GM12865 (cell line): ENCODE results near the gene GON7.
"Not testable (repeated sequence)": the region's sequence is repeated elsewhere in the genome, so short reads cannot be mapped to it uniquely, and the experiment has no call there.

Experiments used
- DNase-seq: peaks from one replicate; pipeline ENCODE4 v3.0.0; 2010; ENCODE audit warnings: low read depth
- H3K4me3 ChIP-seq: 2 replicates; pipeline ENCODE4 v1.5.1; 2011; ENCODE audit warnings: mild to moderate bottlenecking, low read depth, low read length, control low read depth
- TF ChIP-seq, protein P1 (sequence below): IDR thresholded peaks from 2 replicates; pipeline ENCODE4 v1.5.1; 2011; ENCODE audit warnings: low read length, control low read depth, low read depth, inconsistent platforms; ENCODE audit not compliant: insufficient read depth; ENCODE audit errors: missing control alignments

The GON7 gene

DNA sequence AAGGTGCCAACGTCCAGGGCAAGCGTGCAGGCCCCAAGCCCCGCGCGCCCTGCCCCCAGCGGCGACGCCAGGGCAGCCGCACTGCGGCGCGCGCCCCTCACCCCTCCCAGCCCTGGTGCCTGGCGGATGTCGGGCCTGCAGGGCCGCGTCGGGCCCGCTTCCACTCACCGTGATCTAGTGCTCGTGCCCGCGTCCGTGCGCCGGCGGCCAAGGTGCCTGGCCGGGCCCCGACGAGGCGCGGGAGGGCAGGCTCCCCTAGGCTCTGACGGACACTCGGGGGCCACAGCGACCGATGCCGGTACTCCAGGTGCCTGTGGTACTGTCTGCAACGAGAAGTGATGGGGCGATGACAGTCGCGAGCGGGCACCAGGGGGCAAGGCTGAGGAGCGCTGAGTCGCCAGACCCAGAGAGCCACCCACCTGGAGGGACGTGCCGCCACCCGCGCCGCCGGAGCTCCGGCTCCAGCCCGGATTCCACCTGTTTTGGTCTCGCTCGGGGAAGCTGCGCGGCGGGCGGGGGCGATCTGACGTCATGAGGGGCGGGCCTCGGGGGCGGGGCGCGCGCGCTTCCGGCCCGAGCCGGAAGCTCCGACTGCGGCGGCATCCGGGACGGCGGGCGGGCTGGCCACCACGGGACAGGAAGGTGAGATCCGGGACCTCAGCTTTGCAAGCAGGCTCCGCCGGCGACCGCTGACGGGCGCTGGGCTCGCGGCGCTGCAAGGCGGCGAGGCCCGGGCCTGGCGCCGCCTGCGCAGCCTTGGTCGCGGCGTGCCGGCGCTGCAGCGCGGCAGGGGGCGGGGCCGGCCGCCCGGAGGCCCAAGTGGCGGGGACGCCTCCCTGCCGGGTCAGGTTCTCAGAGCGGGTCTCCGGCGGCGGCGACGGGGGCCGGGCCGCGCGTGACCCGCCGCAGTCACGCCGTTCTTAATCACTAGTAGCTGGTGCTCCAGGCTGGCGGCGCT, 22.2 kb downstream of the GON7 start, which contains the start of the genes LYSET and MOAP1:
LYSET (plus strand) TSS at position 927 of the 958 bp plus-strand sequence. CDS start 89 bp downstream, outside the sequence.
MOAP1 (minus strand) TSS at position 507 of the 958 bp plus-strand sequence. CDS start 655 bp downstream, outside the sequence.
- peak; percentile 97 for DNase-seq
- TF ChIP-seq, protein P1, sequence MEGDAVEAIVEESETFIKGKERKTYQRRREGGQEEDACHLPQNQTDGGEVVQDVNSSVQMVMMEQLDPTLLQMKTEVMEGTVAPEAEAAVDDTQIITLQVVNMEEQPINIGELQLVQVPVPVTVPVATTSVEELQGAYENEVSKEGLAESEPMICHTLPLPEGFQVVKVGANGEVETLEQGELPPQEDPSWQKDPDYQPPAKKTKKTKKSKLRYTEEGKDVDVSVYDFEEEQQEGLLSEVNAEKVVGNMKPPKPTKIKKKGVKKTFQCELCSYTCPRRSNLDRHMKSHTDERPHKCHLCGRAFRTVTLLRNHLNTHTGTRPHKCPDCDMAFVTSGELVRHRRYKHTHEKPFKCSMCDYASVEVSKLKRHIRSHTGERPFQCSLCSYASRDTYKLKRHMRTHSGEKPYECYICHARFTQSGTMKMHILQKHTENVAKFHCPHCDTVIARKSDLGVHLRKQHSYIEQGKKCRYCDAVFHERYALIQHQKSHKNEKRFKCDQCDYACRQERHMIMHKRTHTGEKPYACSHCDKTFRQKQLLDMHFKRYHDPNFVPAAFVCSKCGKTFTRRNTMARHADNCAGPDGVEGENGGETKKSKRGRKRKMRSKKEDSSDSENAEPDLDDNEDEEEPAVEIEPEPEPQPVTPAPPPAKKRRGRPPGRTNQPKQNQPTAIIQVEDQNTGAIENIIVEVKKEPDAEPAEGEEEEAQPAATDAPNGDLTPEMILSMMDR: peak; percentile 39
- peak within 1 kb of the TSS; percentile 96 for H3K4me3 ChIP-seq

DNA sequence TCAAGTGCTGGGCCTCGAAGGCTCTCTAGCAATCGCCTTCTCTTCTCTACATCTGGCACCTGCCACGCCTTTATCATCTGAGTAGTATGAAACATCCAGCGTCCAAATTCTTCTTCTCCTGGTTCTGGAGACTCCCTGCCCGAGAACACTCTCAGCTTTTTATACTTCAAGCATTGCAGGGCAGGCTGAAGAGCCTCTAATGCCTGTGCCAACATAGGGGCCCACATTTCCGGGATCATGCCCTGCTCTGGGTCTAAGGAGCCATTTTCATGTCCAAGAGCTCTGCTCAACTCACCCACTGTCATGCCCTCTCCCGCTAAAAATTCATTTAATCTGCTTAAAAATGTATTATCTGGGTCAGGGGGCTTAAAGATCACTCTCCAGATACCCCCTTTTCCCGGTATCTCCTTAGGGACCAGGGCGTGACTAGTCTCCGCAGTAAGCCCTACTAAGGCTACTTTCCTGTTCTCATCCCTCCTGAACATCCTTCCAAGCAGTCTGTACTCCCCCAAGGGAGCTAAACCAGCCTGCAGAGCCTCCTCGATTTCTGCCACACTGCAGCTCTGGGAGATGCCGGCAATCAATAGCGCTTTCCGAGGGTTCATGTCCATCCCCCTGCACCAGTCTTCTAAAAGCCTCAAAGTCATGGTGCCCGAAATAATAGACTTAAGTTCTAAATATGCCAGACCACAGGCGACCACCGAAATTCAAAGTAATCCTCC, 23.1 kb downstream of the GON7 start:
- DNase-seq: no peak
- TF ChIP-seq, protein P1: no peak
- peak overlapping the region; percentile 96 for H3K4me3 ChIP-seq

DNA sequence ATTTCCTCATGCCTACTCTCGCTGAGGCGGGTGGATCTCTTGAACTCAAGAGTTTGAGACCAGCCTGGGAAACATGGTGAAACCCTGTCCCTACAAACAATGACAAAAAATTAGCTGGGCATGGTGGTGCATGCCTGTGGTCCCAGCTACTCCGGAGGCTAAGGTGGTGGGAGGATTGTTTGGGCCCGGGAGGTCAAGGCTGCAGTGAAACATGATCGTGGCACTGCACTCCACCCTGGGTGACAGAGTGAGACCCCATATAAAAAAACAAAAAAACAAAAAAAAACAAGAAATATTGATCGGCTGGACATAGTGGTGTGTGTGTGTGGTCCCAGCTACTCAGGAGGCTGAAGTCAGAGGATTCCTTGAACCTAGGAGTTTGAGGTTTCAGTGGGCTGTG, 31.4 kb downstream of the GON7 start:
- DNase-seq: no peak
- TF ChIP-seq, protein P1: no peak
- H3K4me3 ChIP-seq: no peak overlapping the region

DNA sequence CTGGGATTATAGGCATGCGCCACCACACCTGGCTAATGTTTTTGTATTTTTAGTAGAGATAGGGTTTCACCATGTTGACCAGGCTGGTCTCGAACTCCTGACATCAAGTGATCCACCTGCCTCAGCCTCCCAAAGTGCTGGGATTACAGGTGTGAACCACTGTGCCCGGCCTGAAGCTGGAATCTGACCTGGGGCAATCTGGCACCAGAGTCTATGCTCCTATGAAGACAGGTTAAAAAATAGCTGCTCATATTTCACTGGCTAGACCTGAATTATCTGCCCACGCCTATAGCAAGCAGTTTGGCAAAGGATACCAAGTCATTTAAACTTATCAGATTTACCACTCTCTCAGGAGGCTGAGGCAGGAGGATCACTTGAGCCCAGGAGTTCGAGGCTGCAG, 32.1 kb downstream of the GON7 start:
- not testable (repeated sequence) for H3K4me3 ChIP-seq, DNase-seq

DNA sequence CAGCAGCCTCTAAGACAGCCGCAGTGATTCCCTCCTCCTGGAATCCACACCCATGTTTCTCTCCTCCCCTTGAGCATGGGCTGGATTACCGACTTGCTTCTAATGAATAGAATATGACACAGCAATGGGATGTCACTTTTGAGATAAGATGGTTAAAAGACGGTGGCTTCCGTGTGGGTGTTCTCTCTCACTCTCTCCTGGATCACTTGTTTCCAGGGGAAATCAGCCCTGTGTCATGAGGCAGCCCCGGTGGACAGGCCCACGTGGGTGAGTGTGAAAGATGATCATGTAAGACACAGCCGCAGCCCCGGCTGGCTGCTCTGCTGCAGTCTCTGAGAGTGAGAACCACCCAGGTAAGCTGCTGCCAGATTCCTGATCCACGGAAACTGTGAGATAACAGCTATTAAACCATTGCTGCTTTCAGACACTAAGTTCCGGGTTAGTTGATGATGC, 32.9 kb downstream of the GON7 start:
- H3K4me3 ChIP-seq: no peak overlapping the region
- TF ChIP-seq, protein P1: no peak
- no peak for DNase-seq

DNA sequence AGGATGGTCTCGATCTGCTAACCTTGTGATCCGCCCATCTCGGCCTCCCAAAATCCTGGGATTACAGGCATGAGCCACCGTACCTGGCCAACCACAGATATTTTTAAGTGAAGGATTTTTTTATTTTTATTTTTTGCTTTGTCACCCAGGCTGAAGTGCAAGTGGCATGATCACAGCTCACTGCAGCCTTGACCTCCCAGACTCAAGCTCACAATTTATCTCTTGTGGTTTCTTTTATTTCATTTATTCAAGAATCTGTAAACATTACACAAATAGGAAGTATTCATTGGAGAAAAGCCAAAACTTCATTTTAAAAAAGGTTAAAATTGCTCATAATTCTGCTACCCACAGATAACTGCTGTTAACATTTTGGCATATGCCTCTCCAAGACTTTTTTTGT, 35.5 kb downstream of the GON7 start:
- TF ChIP-seq, protein P1: no peak
- no peak overlapping the region for H3K4me3 ChIP-seq
- DNase-seq: no peak

DNA sequence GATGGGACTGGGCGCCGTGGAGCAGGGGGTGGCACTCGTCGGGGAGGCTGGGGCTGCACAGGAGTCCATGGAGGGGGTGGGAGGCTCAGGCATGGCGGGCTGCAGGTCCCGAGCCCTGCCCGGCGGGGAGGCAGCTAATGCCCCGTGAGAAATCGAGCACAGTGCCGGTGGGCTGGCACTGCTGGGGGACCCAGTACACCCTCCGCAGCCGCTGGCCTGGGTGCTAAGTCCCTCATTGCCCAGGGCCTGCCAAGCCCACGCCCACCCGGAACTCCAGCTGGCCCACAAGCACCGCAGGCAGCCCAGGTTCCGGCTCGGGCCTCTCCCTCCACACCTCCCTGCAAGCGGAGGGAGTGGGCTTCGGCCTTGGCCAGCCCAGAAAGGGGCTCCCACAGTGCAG, 36.7 kb downstream of the GON7 start:
- not testable (repeated sequence) for H3K4me3 ChIP-seq, DNase-seq

DNA sequence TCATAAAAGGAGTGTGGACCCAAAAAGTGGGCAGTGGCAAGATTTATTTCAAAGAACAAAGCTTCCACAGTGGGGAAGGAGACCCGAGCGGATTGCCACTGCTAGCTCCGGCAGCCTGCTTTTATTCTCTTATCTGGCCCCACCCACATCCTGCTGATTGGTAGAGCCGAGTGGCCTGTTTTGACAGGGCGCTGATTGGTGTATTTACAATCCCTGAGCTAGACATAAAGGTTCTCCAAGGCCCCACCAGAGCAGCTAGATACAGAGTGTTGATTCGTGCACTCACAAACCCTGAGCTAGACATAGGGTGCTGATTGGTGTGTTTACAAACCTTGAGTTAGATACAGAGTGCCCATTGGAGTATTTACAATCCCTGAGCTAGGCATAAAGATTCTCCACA, 37.2 kb downstream of the GON7 start:
- not testable (repeated sequence) for H3K4me3 ChIP-seq, DNase-seq

DNA sequence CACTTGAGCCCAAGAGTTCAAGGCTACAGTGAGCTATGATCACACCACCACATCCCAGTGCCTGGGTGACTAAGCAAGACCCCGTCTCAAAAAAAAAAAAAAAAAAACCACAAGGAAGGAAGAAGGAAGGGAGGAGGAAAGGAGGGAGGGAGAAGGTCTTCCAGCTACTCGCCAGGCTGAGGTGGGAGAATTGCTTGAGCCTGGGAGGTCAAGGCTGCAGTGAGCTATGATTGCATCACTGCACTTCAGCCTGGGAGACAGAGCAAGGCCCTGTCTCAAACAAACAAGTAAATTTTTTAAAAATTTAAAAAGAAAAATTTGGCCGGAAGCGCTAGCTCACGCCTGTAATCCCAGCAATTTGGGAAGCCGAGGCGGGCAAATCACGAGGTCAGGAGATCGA, 38.3 kb downstream of the GON7 start:
- H3K4me3 ChIP-seq, DNase-seq: not testable (repeated sequence)

DNA sequence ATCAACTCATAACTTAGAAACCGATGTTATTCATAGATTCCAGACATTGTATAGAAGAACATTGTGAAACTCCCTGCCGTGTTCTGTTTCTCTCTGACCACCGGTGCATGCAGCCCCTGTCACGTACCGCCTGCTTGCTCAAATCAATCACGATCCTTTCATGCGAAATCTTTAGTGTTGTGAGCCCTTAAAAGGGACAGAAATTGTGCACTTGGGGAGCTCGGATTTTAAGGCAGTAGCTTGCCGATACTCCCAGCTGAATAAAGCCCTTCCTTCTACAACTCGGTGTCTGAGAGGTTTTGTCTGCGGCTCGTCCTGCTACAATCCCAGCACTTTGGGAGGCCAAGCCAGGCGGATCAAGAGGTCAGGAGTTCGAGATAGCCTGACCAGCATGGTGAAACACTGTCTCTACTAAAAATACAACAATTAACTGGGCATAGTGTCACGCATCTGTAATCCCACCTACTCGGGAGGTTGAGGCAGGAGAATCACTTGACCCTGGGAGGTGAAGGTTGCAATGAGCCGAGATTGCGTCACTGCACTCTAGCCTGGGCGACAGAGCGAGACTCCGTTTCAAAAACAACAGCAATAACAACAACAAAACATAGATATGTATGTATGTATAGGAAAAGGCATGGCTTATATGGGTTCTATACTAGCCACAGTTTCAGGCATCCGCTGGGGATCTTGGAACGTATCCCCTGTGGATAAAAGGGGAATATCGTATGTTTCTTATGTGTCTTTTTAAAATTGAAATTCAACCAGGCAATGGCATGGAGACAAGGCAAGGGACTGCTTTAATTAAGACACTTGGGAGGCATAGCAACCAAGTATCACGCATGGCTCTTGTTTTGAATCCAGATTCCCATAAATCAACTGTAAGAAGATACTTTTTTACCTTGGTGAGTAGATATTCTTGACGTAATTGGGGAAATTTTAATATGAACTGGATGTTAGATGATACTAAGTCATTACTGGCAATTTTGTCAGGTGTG, 41.3 kb downstream of the GON7 start:
- H3K4me3 ChIP-seq: not testable (repeated sequence)
- DNase-seq: peak; percentile 46
